ENCODE data around the gene VCX2.
"Not testable (repeated sequence)": the region's sequence is repeated elsewhere in the genome, so short reads cannot be mapped to it uniquely, and the experiment has no call there.

Gene VCX2

GRCh38 chrX:8121391-8121790 is 49.7 kb downstream of the VCX2 start:
- not testable (repeated sequence) for DNase-seq

All from activated CD4-positive, alpha-beta T cell treated with anti-CD3 and anti-CD28 coated beads, Interleukin-2, amount 50 U/mL, for 4 hours (primary cell).